Measurements from ENCODE around the gene ASAP2. TPM values are rescaled to one million over a fixed set of nuclear protein-coding genes. Genes with fewer than 3 reads are reported as not detected.
A peak's percentile ranks its signal among the peaks of the same experiment; 100 is the strongest.

The ASAP2 gene
- total and polyA plus RNA-seq, 9 of the 15 experiments (the other 6 are each of a cell fraction or from before 2014, with no cell fraction given): 0.06 to 4.3 (median 3.1) TPM

DNA sequence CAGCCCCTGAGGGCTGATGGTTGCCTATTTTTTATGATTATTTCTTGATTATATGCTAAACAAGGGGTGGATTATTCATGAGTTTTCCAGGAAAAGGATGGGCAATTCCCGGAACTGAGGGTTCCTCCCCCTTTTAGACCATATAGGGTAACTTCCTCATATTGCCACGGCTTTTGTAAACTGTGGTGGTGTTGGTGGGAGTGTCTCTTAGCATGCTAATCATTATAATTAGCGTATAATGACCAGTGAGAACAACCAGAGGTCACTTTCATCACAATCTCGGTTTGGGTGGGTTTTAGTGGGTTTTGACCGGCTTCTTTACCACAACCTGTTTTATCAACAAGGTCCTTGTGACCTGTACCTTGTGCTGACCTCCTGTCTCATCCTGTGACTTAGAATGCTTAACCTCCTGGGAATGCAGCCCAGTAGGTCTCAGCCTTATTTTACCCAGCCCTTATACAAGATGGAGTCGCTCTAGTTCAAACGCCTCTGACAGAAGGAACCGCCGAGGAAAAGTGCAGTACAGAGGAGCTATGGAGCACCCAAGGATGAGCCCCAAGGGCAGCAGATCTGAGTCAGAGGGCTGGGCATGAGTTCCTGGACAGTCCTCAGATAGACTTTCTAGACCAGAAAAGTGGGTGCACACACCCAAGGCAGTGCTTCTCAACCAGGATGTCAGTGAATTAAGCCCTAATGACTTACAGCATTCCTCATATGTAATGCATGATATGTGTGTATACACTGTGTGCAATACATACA, 37.1 kb upstream of the ASAP2 start (continued):
- TF ChIP-seq, protein P1, sequence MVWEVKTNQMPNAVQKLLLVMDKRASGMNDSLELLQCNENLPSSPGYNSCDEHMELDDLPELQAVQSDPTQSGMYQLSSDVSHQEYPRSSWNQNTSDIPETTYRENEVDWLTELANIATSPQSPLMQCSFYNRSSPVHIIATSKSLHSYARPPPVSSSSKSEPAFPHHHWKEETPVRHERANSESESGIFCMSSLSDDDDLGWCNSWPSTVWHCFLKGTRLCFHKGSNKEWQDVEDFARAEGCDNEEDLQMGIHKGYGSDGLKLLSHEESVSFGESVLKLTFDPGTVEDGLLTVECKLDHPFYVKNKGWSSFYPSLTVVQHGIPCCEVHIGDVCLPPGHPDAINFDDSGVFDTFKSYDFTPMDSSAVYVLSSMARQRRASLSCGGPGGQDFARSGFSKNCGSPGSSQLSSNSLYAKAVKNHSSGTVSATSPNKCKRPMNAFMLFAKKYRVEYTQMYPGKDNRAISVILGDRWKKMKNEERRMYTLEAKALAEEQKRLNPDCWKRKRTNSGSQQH (CRISPR knock-in tag; IDR thresholded peaks at IDR 0.05): peak; percentile 89
- peak; percentile 93 for TF ChIP-seq ZNF79 (CRISPR knock-in tag; IDR thresholded peaks at IDR 0.05; ENCODE audit: low read depth)
- TF ChIP-seq, protein P2, sequence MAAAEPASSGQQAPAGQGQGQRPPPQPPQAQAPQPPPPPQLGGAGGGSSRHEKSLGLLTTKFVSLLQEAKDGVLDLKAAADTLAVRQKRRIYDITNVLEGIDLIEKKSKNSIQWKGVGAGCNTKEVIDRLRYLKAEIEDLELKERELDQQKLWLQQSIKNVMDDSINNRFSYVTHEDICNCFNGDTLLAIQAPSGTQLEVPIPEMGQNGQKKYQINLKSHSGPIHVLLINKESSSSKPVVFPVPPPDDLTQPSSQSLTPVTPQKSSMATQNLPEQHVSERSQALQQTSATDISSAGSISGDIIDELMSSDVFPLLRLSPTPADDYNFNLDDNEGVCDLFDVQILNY (CRISPR knock-in tag; IDR thresholded peaks at IDR 0.05): no peak
- TF ChIP-seq, protein P3, sequence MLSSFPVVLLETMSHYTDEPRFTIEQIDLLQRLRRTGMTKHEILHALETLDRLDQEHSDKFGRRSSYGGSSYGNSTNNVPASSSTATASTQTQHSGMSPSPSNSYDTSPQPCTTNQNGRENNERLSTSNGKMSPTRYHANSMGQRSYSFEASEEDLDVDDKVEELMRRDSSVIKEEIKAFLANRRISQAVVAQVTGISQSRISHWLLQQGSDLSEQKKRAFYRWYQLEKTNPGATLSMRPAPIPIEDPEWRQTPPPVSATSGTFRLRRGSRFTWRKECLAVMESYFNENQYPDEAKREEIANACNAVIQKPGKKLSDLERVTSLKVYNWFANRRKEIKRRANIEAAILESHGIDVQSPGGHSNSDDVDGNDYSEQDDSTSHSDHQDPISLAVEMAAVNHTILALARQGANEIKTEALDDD (IDR thresholded peaks at IDR 0.05): 0 out of 2 replicates have a peak, but pooled peaks have one; percentile 37
- TF ChIP-seq PTTG1 (tag; IDR thresholded peaks at IDR 0.05; ENCODE audit: low read depth): peak; percentile 96
- TF ChIP-seq SMARCE1 (IDR thresholded peaks at IDR 0.05): no peak
- no peak for TF ChIP-seq HDGF (IDR thresholded peaks at IDR 0.05)
- TF ChIP-seq ILK (tag; IDR thresholded peaks at IDR 0.05; ENCODE audit: borderline replicate concordance, low read depth): peak; percentile 85
- TF ChIP-seq, protein P4, sequence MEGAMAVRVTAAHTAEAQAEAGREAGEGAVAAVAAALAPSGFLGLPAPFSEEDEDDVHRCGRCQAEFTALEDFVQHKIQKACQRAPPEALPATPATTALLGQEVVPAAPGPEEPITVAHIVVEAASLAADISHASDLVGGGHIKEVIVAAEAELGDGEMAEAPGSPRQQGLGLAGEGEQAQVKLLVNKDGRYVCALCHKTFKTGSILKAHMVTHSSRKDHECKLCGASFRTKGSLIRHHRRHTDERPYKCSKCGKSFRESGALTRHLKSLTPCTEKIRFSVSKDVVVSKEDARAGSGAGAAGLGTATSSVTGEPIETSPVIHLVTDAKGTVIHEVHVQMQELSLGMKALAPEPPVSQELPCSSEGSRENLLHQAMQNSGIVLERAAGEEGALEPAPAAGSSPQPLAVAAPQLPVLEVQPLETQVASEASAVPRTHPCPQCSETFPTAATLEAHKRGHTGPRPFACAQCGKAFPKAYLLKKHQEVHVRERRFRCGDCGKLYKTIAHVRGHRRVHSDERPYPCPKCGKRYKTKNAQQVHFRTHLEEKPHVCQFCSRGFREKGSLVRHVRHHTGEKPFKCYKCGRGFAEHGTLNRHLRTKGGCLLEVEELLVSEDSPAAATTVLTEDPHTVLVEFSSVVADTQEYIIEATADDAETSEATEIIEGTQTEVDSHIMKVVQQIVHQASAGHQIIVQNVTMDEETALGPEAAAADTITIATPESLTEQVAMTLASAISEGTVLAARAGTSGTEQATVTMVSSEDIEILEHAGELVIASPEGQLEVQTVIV (CRISPR knock-in tag; IDR thresholded peaks at IDR 0.05; ENCODE audit: borderline replicate concordance): peak; percentile 75; the same call in 1 of the 2 replicates
- TF ChIP-seq, protein P5, sequence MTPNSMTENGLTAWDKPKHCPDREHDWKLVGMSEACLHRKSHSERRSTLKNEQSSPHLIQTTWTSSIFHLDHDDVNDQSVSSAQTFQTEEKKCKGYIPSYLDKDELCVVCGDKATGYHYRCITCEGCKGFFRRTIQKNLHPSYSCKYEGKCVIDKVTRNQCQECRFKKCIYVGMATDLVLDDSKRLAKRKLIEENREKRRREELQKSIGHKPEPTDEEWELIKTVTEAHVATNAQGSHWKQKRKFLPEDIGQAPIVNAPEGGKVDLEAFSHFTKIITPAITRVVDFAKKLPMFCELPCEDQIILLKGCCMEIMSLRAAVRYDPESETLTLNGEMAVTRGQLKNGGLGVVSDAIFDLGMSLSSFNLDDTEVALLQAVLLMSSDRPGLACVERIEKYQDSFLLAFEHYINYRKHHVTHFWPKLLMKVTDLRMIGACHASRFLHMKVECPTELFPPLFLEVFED (CRISPR knock-in tag; conservative IDR thresholded peaks at IDR 0.05): peak; percentile 76; the same call in 1 of the 2 replicates
- TF ChIP-seq DMBX1 (CRISPR knock-in tag; IDR thresholded peaks at IDR 0.05; ENCODE audit: borderline replicate concordance): peak; percentile 96
- TF ChIP-seq ZNF23 (CRISPR knock-in tag; IDR thresholded peaks at IDR 0.05): peak; percentile 54; the same call in 1 of the 2 replicates
- TF ChIP-seq, protein P6, sequence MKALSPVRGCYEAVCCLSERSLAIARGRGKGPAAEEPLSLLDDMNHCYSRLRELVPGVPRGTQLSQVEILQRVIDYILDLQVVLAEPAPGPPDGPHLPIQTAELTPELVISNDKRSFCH (CRISPR knock-in tag; IDR thresholded peaks at IDR 0.05): peak; percentile 88
- TF ChIP-seq, protein P6 (tag; IDR thresholded peaks at IDR 0.05): peak; percentile 99
- TF ChIP-seq FOSL1 (tag; conservative IDR thresholded peaks at IDR 0.05): peak; percentile 17; the same call in 1 of the 2 replicates
- peak; percentile 95 for TF ChIP-seq GTF2A2 (tag; IDR thresholded peaks at IDR 0.05)
- peak; percentile 80 for TF ChIP-seq TCFL5 (CRISPR knock-in tag; conservative IDR thresholded peaks at IDR 0.05)
- TF ChIP-seq PHF20 (IDR thresholded peaks at IDR 0.05; ENCODE audit: partially characterized antibody): no peak
- no peak for TF ChIP-seq RB1 (IDR thresholded peaks at IDR 0.05; ENCODE audit: low read depth)
